ENCODE measurements around the gene CEP72.

The CEP72 gene

GRCh38 chr5:640461-641330 lies 28.6 kb downstream of the CEP72 start:
- DNase-seq = no peak

GRCh38 chr5:641331-641765 lies 29.2 kb downstream of the CEP72 start:
- DNase-seq = no peak

GRCh38 chr5:642481-642880 lies 30.3 kb downstream of the CEP72 start:
- DNase-seq = no peak

GRCh38 chr5:643351-643801 lies 31.2 kb downstream of the CEP72 start:
- DNase-seq = no peak

GRCh38 chr5:643811-644271 lies 31.7 kb downstream of the CEP72 start:
- no peak for DNase-seq

GRCh38 chr5:644509-644908 lies 32.4 kb downstream of the CEP72 start:
- no peak for DNase-seq

GRCh38 chr5:644971-645370 lies 32.8 kb downstream of the CEP72 start:
- DNase-seq = no peak

GRCh38 chr5:645421-645820 lies 33.3 kb downstream of the CEP72 start:
- DNase-seq = no peak

- no peak for DNase-seq
Observed at GRCh38 chr5:646396-647201, 34.5 kb downstream of the CEP72 start.

GRCh38 chr5:647311-647710 lies 35.2 kb downstream of the CEP72 start:
- DNase-seq = no peak

- no peak for DNase-seq
Observed at GRCh38 chr5:647727-648126, 35.6 kb downstream of the CEP72 start.

GRCh38 chr5:651296-652022 lies 39.3 kb downstream of the CEP72 start:
- DNase-seq = no peak

GRCh38 chr5:652023-652515 lies 39.9 kb downstream of the CEP72 start:
- DNase-seq = no peak

GRCh38 chr5:652773-653350 lies 40.7 kb downstream of the CEP72 start:
- no peak for DNase-seq

GRCh38 chr5:654071-654778 lies 42.1 kb downstream of the CEP72 start:
- no peak for DNase-seq

GRCh38 chr5:655406-655805 lies 43.3 kb downstream of the CEP72 start:
- DNase-seq = no peak

GRCh38 chr5:657570-657969 lies 45.4 kb downstream of the CEP72 start:
- DNase-seq = no peak

- DNase-seq = no peak
Observed at GRCh38 chr5:658103-658502, 46.0 kb downstream of the CEP72 start.

- DNase-seq = no peak
Observed at GRCh38 chr5:659496-660263, 47.5 kb downstream of the CEP72 start.

- DNase-seq = no peak
Observed at GRCh38 chr5:660491-661030, 48.4 kb downstream of the CEP72 start.

Data from GF-D8 (cell line).